MM.1S (cell line): ENCODE results near the gene TBC1D2.
A peak's percentile ranks its signal among the peaks of the same experiment; 100 is the strongest.

Source experiments
- DNase-seq: peaks from one replicate; pipeline ENCODE4 v3.0.0-alpha.2; 2015
- H2AFZ ChIP-seq: fragments of 300-600 bp; sonication (generic); 2 replicates; pipeline ENCODE4 v1.6.0; 2016; ENCODE audit warnings: antibody characterized with exemption, low read length
- H3F3A ChIP-seq: fragments of 300-600 bp; sonication (generic); 2 replicates; pipeline ENCODE4 v1.6.1; 2016; ENCODE audit warnings: mild to moderate bottlenecking, antibody characterized with exemption, low read length, moderate library complexity, mixed read lengths; ENCODE audit not compliant: insufficient read depth
- H3K27ac ChIP-seq: fragments of 300-600 bp; sonication (generic); 2 replicates; pipeline ENCODE4 v1.5.1; 2016; ENCODE audit warnings: mild to moderate bottlenecking, low read length
- H3K27me3 ChIP-seq: fragments of 300-600 bp; sonication (generic); replicated peaks from 2 replicates; pipeline ENCODE4 v1.6.0; 2016; ENCODE audit warnings: low read length; ENCODE audit not compliant: insufficient read depth
- H3K36me3 ChIP-seq: fragments of 300-600 bp; sonication (generic); replicated peaks from 2 replicates; pipeline ENCODE4 v1.6.1; 2016; ENCODE audit warnings: mild to moderate bottlenecking, low read length, mixed read lengths; ENCODE audit not compliant: insufficient read depth
- H3K4me1 ChIP-seq: fragments of 300-600 bp; sonication (generic); 2 replicates; pipeline ENCODE4 v1.6.1; 2016; ENCODE audit warnings: low read length, mixed read lengths
- H3K4me2 ChIP-seq: fragments of 300-600 bp; sonication (generic); 2 replicates; pipeline ENCODE4 v1.6.0; 2016; ENCODE audit warnings: low read depth, low read length
- H3K4me3 ChIP-seq: fragments of 300-600 bp; sonication (generic); 2 replicates; pipeline ENCODE4 v1.5.1; 2016; ENCODE audit warnings: low read length, mixed read lengths
- H3K79me2 ChIP-seq: fragments of 300-600 bp; sonication (generic); 2 replicates; pipeline ENCODE4 v1.6.1; 2016; ENCODE audit warnings: mixed run types, low read length, mixed read lengths
- H3K9ac ChIP-seq: fragments of 300-600 bp; sonication (generic); 2 replicates; pipeline ENCODE4 v1.6.1; 2016; ENCODE audit warnings: low read length, mixed read lengths
- H3K9me2 ChIP-seq: fragments of 300-600 bp; sonication (generic); replicated peaks from 2 replicates; pipeline ENCODE4 v1.6.1; 2016; ENCODE audit warnings: mild to moderate bottlenecking, low read length, mixed read lengths; ENCODE audit not compliant: insufficient read depth
- H3K9me3 ChIP-seq: fragments of 300-600 bp; sonication (generic); replicated peaks from 2 replicates; pipeline ENCODE4 v1.6.1; 2016; ENCODE audit warnings: mild to moderate bottlenecking, low read length, mixed read lengths; ENCODE audit not compliant: insufficient read depth
- H4K20me1 ChIP-seq: fragments of 300-600 bp; sonication (generic); 2 replicates; pipeline ENCODE4 v1.6.1; 2016; ENCODE audit warnings: mild to moderate bottlenecking, low read length, moderate library complexity, mixed read lengths; ENCODE audit not compliant: insufficient read depth
- EZH2 ChIP-seq: fragments of 300-600 bp; sonication (generic); optimal IDR thresholded peaks from 2 replicates; pipeline ENCODE3; 2017; ENCODE audit warnings: low read depth, mild to moderate bottlenecking, antibody characterized with exemption, low read length, mixed read lengths
- EZH2phosphoT487 ChIP-seq: fragments of 300-600 bp; sonication (generic); IDR thresholded peaks from 2 replicates; pipeline ENCODE4 v1.6.1; 2018; ENCODE audit warnings: antibody characterized with exemption, low read length
- TF ChIP-seq, protein P1 (sequence below): fragments of 300-600 bp; sonication (generic); IDR thresholded peaks from 2 replicates; pipeline ENCODE4 v1.5.1; 2016; ENCODE audit warnings: antibody characterized with exemption, low read length, mixed read lengths

TBC1D2 gene

GRCh38 chr9:98259791-98260190, 4.3 kb upstream of the TBC1D2 start:
- peaks cover 14% of the 10 kb centered on the region for H3F3A ChIP-seq
- H2AFZ ChIP-seq = no peak overlapping the region
- H3K9me3 ChIP-seq = no peaks in the 10 kb centered on the region
- no peaks in the 10 kb centered on the region for H3K79me2 ChIP-seq
- no peak overlapping the region for H3K4me3 ChIP-seq
- TF ChIP-seq EZH2 (no peak), EZH2phosphoT487 (no peak)
- TF ChIP-seq, protein P1, sequence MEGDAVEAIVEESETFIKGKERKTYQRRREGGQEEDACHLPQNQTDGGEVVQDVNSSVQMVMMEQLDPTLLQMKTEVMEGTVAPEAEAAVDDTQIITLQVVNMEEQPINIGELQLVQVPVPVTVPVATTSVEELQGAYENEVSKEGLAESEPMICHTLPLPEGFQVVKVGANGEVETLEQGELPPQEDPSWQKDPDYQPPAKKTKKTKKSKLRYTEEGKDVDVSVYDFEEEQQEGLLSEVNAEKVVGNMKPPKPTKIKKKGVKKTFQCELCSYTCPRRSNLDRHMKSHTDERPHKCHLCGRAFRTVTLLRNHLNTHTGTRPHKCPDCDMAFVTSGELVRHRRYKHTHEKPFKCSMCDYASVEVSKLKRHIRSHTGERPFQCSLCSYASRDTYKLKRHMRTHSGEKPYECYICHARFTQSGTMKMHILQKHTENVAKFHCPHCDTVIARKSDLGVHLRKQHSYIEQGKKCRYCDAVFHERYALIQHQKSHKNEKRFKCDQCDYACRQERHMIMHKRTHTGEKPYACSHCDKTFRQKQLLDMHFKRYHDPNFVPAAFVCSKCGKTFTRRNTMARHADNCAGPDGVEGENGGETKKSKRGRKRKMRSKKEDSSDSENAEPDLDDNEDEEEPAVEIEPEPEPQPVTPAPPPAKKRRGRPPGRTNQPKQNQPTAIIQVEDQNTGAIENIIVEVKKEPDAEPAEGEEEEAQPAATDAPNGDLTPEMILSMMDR = no peak
- no peak overlapping the region for H3K4me2 ChIP-seq
- 0 out of 2 replicates have a peak, but pooled peaks cover under 1% of the 10 kb centered on the region for H3K27me3 ChIP-seq
- no peaks in the 10 kb centered on the region for H3K9me2 ChIP-seq
- H3K27ac ChIP-seq = no peak overlapping the region
- H3K36me3 ChIP-seq = no peaks in the 10 kb centered on the region
- no peak overlapping the region for H3K9ac ChIP-seq
- peaks cover 3% of the 10 kb centered on the region; the same call in 1 of the 2 replicates for H3K4me1 ChIP-seq
- H4K20me1 ChIP-seq = no peaks in the 10 kb centered on the region
- no peak for DNase-seq

- Histone ChIP-seq H3K4me3 (peak overlapping the region; percentile 82), H4K20me1 (no peaks in the 10 kb centered on the region), H3K79me2 (no peaks in the 10 kb centered on the region), H3K9me2 (no peaks in the 10 kb centered on the region), H3F3A (peaks cover 14% of the 10 kb centered on the region), H2AFZ (peak overlapping the region; percentile 86), H3K27me3 (0 out of 2 replicates have a peak, but pooled peaks cover 6% of the 10 kb centered on the region), H3K9me3 (no peaks in the 10 kb centered on the region), H3K27ac (peak overlapping the region; percentile 95; the same call in 1 of the 2 replicates), H3K9ac (peak overlapping the region; percentile 87; the same call in 1 of the 2 replicates), H3K4me1 (peaks cover 6% of the 10 kb centered on the region; the same call in 1 of the 2 replicates), H3K4me2 (peak overlapping the region; percentile 100), H3K36me3 (no peaks in the 10 kb centered on the region)
- peak; percentile 37 for DNase-seq
- TF ChIP-seq EZH2 (no peak), EZH2phosphoT487 (no peak)
- TF ChIP-seq, protein P1 = no peak
These were observed 1.3 kb upstream of the TBC1D2 start for GRCh38 chr9:98256756-98257155.

- Histone ChIP-seq H4K20me1 (no peaks in the 10 kb centered on the region), H3K36me3 (no peaks in the 10 kb centered on the region), H3K9me3 (no peaks in the 10 kb centered on the region), H3K4me2 (peak overlapping the region; percentile 100), H3K9ac (peak overlapping the region; percentile 43; the same call in 1 of the 2 replicates), H3K4me3 (peak overlapping the region; percentile 82), H3F3A (peaks cover 11% of the 10 kb centered on the region), H3K27me3 (0 out of 2 replicates have a peak, but pooled peaks cover 6% of the 10 kb centered on the region), H3K9me2 (no peaks in the 10 kb centered on the region), H3K79me2 (no peaks in the 10 kb centered on the region), H2AFZ (peak overlapping the region; percentile 79), H3K4me1 (peaks cover 6% of the 10 kb centered on the region; the same call in 1 of the 2 replicates), H3K27ac (no peak overlapping the region)
- no peak for DNase-seq
- TF ChIP-seq, protein P1 = no peak
- no peak for TF ChIP-seq EZH2
- TF ChIP-seq EZH2phosphoT487 = no peak
These were observed 330 bp downstream of the TBC1D2 start for GRCh38 chr9:98255061-98255577.
